Hematopoietic multipotent progenitor cell treated with erythropoietin and hydrocortisone succinate and interleukin-3 and kit ligand, for 4 days (in vitro differentiated cells): ENCODE data around the gene TNNT2.

Experiments used
- DNase-seq: peaks from one replicate; pipeline ENCODE4 v3.0.0-alpha.2; 2015

Gene TNNT2

GRCh38 chr1:201377611-201378092, at the start of gene TNNT2:
TSS of gene TNNT2 (minus strand) at chr1:201377680. CDS start at chr1:201373254, 4,426 bp downstream.
- DNase-seq, result peak; percentile 37

- DNase-seq, result no peak
Observed at GRCh38 chr1:201426479-201427310, 49.2 kb upstream of the TNNT2 start.

DNA sequence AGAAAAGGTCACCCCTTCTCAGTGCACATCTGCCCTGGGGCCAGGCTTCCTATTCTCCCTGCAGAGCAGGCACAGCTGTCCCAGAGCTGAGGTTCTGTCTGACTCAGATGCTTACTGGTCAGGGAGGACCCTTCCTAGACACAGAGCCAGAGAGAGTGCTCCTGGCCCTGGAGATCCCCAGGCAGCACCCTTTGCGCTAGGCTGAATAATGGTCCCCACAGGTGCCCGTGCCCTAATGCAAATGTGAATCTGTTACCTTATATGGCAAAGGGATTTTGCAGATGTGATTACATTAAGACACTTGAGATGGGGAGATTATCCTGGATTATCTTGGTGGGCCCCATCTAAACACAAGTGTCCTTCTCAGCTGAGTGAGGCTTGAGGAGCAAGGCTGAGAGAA, 46.7 kb upstream of the TNNT2 start:
- DNase-seq, result no peak

DNA sequence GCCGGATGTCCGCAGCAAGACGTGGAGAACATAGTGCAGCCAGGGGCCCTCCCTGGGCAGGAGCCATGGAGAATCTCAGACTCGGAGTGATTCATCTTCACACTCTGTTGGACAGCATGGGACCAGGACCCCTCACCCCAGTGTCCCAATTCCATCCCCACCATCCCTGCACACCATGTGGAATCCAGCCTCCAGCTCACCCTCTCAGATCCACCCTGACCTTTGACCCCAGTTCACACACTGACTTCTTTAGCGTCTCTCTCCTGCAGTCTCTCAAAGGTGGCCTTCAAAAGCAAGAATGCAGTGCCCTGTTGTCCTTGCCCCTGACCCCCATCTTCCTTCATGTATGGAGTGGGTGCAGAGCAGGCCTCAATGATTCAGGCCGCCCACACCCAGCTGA, 46.2 kb upstream of the TNNT2 start:
- no peak for DNase-seq

DNA sequence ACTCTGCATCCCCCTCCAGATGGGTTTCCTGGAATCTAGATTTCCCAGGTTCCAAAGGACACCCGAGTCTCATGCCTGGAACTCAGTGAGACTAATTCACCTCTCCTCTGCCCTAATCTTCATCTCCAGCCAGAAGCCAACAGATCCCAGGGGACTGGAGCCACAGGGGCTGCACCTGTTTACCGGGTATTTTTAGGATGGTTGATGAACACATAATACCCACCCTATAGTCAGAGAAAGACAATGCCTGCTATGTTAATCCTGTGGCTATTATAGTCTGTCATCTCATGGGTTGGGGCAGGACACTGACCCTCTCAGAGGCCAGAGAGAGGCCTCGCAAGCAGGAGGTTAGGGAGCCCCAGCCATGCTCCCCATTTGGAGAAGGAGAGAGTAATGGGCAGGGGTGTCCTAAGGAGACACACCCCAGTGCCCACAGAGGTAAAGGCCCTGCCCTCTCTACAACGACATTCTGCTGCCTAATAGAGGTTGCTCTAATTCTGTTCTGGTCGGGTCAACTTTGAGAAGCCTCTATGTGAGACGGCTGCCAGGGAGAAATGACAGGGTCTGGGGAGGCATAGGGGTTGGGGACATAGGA, 45.1 kb upstream of the TNNT2 start:
- DNase-seq, result no peak

DNA sequence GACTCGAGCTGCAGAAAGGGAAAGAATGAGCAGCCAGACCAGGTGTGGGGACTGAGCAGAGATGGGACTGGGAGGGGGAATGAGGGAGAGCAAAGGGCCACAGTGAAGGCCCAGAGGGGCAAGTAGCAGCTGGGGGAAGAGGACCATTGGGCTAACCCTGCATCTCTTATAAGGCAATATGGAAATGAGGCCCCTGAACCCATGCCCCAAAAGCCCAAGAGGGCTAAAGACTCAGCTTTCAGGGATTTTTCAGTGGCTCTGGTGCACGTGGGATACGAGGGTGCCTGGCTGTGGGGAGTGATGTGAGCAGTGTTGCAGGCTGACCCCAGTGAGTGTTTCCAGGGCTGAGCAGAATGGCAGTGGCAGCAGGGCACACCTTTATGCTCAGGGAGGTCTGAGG, 44.5 kb upstream of the TNNT2 start:
- DNase-seq, result no peak

GRCh38 chr1:201421041-201421440, 43.6 kb upstream of the TNNT2 start:
- no peak for DNase-seq

DNA sequence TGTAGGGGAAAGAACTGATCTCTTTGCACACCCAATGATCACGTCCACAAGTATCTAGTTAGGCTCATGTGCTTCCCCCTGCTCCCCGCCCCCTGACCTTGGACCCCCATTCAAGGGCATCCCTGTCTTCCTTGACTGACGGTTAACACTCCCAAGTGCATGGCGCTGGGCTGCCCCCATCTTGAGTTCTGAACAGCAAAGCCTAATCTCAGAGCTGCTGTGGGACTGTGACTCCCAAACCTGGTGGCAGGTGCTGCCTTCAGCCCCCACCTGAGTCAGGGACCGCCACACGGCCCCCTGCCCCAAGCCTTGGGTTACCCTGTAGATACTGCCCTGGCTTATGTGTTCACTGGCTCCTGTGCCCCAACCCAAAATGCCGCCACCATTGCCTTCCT, 43.1 kb upstream of the TNNT2 start:
- no peak for DNase-seq

- no peak for DNase-seq
Observed at GRCh38 chr1:201419746-201420607, 42.5 kb upstream of the TNNT2 start.

GRCh38 chr1:201419256-201419655, 41.8 kb upstream of the TNNT2 start:
- no peak for DNase-seq

DNA sequence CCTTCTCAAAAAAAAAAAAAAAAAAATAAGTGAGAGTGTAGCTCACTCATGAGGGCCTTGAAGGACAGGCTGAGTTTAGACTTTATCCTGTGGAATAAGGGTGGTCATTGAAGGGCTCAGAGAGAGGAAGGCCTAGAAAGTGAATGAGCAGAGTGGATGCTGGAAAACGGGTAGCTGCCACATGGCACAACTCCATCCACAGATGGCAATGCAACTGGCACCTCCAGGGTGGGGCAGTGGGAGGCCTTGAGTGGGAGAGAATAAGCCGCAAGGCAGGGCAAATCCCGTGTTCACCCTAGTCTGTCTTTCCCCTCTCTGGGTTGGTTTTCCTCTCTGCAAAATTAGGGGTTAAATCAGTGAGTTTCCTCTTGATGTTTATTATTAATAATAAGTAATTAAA, 41.0 kb upstream of the TNNT2 start:
- DNase-seq, result no peak

- DNase-seq, result no peak
Observed at GRCh38 chr1:201414051-201414738, 36.7 kb upstream of the TNNT2 start.

DNA sequence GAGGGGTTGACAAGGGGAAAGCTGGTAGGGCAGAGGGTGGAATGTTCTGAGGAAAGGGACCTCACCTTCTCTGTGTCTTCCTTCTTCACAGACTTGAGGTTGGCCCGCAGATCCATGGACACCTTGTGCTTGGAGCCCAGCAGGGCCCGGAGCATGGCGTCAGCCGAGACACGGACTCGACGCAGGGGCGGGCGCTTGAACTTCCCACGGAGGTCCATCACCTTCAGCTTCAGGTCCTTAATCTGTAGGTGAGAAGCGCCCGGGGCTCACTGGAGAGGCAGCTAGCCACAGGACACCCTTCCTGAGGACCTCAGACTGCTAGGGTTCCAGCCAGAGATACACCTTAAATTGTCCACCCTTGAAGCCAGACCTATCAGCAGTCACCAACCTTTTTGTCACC, 33.8 kb upstream of the TNNT2 start:
- DNase-seq, result no peak

- DNase-seq, result no peak
Observed at GRCh38 chr1:201409440-201409839, 32.0 kb upstream of the TNNT2 start.

GRCh38 chr1:201408834-201409200, 31.3 kb upstream of the TNNT2 start:
- DNase-seq, result no peak

GRCh38 chr1:201408176-201408833, 30.8 kb upstream of the TNNT2 start:
- DNase-seq, result peak; percentile 82

DNA sequence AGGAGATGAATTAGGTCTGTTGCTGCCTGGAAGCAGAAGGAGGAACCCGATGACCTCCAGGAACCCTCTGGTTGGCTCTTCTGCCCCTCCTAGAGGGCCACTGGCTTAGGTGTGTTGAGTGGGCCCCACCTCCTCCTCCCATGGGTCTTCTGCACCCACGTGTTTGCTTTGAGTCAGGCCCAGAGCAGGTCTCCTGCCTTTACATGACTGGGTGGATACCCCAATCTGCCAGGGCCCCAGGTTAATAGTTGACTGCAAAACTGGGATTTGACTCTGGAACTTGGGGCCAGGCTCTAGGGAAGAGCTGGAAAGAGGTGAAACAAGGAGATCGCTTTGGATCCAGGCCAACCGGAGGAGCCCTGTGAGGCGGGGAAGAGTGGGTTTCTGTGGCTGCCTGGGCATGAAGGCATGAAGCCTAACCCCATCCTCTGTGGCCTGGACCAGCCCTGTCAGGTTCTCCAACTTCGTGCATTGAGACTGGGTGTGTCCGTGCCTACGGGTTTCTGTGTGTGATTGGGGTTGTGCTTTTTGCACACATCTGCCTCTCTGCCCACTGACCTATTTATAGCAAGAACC, 29.4 kb upstream of the TNNT2 start:
- no peak for DNase-seq

- DNase-seq, result no peak
Observed at GRCh38 chr1:201405484-201405831, 28.0 kb upstream of the TNNT2 start.

- no peak for DNase-seq
Observed at GRCh38 chr1:201404722-201405483, 27.4 kb upstream of the TNNT2 start.

GRCh38 chr1:201404055-201404454, 26.6 kb upstream of the TNNT2 start:
- DNase-seq, result no peak

GRCh38 chr1:201403359-201403758, 25.9 kb upstream of the TNNT2 start:
- no peak for DNase-seq
